ENCODE data around the gene OBSCN.
A peak's percentile ranks its signal among the peaks of the same experiment; 100 is the strongest.
"Not testable (repeated sequence)": the region's sequence is repeated elsewhere in the genome, so short reads cannot be mapped to it uniquely, and the experiment has no call there.

Gene OBSCN

DNA sequence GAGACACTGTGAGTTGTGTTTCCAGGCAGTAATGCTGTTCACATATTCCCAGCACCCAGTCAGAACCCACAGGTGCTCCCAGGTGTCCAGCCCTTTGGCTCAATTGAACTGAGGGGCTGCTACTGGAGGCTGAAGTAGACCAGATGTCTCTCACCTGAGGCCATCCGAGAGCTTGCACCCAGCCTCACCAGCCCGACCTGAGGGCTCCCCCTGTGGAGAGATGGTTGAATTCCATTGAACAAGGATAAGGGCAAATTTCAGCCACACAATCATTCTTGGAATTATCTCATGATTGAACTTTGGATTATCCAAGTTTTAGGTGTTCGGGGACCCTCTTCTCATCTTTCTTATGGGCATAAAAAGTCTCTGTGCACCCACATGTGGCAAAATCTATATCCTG is 52.1 kb downstream of the OBSCN start:
- no peak for DNase-seq

DNA sequence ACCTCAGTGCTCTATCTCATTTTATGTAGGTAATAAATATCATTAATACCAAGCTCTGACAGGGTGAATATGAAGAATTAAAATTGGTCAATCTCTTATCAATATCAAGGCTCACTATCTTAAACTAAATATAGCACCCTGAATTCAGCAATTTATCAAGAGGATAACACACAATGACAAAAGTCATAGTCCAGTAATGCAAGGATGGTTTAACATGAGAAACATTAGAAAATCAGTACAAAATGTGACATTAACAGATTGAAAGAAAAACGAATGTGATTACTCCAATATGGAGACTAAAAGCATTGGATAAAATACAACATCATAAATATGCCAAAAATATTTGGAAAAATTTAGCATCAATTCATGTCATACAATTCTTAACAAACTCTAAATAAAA is 53.9 kb downstream of the OBSCN start:
- DNase-seq, result no peak

DNA sequence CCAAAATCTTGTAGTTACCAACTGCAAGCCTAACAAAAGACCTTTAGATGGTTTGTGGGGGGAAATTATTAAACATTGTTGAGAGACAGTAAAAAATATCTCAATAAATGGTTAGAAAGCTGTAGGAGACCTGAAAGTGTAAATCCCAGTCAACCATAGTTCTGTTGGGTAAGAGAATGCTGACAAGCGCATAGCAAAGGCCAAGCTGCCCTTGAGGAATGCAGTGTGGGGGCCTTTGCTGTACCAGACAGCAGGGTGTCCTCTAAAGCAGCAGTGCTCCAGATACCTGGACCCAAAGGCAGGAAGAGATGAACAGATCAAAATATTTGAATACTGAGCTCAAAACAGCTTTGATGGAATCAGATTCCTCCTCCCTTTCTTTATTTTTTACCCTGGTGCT is 54.6 kb downstream of the OBSCN start:
- no peak for DNase-seq

DNA sequence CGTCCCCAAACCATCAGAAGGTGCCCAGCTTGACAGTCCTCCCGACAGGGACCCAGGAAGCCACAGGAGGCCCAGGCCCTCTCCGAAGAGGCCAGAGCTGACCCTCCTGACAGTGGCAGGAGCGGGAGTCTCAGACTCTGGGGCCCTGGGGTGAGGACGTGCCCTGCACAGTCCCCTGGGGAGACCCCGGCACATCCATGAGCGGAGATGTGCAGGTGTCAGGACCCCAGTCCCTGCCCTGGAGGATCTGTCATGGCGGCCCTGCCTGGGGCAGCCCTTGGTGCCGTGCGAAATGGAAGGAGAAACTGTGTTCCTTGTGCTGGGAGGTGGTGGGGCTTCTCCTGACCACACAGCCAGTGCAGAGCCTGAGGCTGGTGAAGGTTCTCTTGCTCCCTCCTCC is 55.8 kb downstream of the OBSCN start:
- DNase-seq, result no peak

- no peak for DNase-seq
Observed at GRCh38 chr1:228264090-228264829, 56.4 kb downstream of the OBSCN start.

- no peak for DNase-seq
Observed at GRCh38 chr1:228265167-228265566, 57.3 kb downstream of the OBSCN start.

GRCh38 chr1:228267962-228268880 is 60.4 kb downstream of the OBSCN start:
- peak in 1 of 2 donors; percentile 3 for DNase-seq

DNA sequence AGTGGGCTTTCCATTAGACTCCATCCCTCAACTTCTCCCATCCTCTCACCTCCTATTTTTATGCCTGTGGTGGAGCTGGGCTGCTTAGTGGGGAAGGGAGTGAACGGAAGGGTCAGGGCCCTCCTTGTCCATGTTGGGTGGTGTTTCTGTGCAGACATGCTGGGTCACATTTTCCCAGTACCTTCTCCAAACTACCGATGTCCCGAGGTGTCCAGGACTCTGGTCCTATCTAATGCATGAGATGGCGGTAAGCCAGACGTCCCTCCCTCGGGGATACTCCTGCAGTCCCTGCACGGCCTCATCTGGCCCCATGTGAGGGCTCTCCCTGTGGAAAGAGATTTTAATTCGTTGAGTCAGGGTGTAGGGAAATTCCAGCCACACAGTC is 61.0 kb downstream of the OBSCN start:
- DNase-seq, result no peak

GRCh38 chr1:228269431-228269830 is 61.6 kb downstream of the OBSCN start:
- DNase-seq, result not testable (repeated sequence)

GRCh38 chr1:228270032-228270431 is 62.2 kb downstream of the OBSCN start:
- no peak for DNase-seq

GRCh38 chr1:228271701-228272251 is 63.9 kb downstream of the OBSCN start:
- no peak for DNase-seq

DNA sequence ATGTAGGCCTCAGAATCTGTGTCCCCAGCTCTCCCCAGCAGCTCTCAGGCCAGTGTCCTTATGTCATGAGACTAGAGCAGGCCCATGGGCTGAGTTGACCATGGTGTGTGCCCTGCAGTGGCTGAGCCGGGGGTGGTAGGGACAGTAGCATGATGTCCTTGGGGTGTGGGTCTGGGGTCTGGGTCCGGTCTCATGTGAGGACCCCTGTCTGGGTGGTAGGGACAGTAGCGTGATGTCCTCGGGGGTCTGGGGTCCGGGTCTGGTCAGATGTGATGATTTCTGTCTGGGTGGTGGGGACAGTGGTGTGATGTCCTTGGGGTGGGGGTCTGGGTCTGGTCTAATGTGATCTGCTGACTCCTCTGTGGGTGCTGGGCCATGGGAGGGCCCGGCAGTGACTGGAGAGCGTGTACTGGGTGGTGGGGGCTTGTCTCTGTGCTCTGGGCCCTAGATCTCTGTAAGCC is 64.5 kb downstream of the OBSCN start:
- DNase-seq, result no peak

DNA sequence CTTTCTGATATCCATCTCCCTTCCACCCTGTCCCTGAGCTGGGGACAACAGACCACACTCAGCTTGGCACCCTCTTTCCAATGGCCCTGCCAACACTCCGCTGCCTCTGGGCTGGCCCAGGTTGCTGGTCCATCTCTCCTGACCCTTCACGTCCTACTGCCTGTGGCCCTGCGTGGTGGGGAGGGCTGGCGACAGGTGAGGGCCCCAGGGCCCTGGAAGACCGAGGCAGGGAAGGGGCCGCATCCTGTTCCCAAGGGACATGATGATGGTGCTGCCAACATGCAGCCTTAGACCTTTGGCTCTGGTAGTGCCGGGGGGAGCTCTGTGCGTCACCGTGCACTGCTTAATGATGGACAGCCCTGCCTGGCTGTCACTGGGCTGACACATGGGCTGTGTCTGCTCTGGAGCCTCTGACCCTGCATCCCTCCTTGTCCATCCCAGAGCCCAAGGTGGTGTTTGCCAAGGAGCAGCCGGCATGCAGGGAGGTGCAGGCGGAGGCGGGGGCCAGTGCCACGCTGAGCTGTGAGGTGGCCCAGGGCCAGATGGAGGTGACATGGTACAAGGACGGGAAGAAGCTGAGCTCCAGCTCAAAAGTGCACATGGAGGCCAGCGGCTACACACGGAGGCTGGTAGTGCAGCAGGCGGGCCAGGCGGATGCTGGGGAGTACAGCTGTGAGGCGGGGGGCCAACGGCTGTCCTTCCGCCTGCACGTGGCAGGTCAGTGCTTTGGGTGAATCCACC is 65.2 kb downstream of the OBSCN start:
- no peak for DNase-seq

DNA sequence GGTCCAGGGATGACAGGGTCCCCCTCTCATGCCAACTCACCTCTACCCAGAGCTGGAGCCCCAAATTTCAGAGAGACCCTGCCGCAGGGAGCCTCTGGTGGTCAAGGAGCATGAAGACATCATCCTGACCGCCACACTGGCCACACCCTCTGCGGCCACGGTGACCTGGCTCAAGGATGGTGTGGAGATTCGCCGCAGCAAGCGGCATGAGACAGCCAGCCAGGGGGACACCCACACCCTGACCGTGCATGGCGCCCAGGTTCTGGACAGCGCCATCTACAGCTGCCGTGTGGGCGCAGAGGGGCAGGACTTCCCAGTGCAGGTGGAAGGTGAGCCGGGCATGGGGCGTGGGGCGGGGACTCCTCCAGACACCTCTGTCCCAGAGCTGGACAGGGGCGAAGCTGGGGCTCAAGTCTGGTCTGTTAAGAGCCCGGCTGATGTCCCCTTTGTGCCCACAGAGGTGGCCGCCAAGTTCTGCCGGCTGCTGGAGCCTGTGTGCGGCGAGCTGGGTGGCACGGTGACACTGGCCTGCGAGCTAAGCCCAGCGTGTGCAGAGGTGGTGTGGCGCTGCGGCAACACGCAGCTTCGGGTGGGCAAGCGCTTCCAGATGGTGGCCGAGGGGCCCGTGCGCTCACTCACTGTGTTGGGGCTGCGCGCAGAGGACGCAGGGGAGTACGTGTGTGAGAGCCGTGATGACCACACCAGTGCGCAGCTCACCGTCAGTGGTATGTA is 66.0 kb downstream of the OBSCN start:
- no peak for DNase-seq

GRCh38 chr1:228274452-228275178 is 66.8 kb downstream of the OBSCN start:
- DNase-seq, result no peak

DNA sequence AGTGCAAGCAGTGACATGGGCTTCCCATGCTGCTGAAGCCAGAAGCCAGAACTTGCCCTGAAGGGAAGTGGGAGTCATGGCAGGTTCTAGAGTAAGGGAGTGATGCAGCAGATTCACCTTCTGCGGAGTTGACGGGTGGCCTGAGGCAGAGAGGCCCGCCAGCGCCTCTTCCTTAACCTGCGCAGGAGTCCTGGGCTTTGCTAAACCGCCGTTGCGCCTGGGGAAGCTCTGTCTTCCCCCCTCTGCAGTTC is 67.3 kb downstream of the OBSCN start:
- DNase-seq, result no peak

DNA sequence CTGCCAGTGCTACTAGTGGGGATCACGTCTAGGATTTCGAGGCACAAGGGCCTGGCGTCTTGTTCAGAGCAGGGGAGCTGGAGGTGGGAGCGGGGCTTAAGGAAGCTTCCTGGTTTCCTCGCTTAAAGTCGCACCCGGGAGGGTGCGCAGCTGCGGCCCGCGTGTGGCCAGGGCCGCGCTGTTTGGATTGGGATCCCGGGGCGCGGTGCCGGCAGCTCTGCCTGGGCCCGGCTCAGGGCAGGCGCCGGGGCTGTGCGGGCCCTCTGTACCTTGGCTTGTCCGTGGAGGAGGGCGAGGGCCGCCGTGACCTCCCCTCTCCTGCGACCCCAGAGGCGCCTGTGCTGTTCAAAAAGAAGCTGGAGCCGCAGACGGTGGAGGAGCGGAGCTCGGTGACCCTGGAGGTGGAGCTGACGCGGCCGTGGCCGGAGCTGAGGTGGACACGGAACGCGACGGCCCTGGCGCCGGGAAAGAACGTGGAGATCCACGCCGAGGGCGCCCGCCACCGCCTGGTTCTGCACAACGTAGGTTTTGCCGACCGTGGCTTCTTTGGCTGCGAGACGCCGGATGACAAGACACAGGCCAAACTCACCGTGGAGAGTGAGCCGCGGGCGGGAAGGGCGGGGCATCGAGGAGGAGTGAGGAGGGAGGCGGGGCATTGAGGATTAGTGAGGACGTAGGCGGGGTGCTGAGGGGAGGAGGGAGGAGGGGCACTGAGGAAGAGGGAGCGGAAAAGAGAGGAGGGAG is 67.8 kb downstream of the OBSCN start:
- peak; percentile 59 to 68 for DNase-seq

GRCh38 chr1:228276174-228276831 is 68.5 kb downstream of the OBSCN start:
- DNase-seq, result no peak

DNA sequence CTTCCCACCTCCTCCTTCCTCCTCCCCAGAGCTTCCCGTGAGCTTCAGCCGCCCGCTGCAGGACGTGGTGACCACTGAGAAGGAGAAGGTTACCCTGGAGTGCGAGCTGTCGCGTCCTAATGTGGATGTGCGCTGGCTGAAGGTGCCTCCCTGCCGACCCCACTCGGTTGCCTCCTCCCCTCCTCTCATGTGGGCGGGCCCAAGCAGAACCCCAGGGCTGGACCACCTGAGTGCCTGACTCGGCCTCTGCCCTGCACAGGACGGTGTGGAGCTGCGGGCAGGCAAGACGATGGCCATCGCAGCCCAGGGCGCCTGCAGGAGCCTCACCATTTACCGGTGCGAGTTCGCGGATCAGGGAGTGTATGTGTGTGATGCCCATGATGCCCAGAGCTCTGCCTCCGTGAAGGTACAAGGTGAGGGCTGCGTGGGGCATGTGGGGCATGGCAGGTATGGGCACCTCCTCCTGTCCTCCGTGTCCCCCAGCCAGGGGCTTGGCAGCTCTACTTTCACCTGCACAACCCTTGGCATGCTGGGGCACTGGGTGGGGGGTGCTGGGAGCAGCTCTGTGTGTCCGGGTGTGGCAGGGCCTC is 69.2 kb downstream of the OBSCN start:
- no peak for DNase-seq
